Mammary epithelial cell (primary cell): Measurements from ENCODE around the gene SLC28A1.

Source experiments
- EZH2 ChIP-seq: IDR thresholded peaks from 2 replicates; pipeline ENCODE4 v1.6.1; 2012; ENCODE audit warnings: low read length, inconsistent platforms, borderline replicate concordance
- TF ChIP-seq, protein P1 (sequence below), 2 donors: IDR thresholded peaks in 1 of 2; conservative IDR thresholded peaks in 1 of 2; 2 replicates each; pipeline ENCODE4 v1.5.1; 2011 to 2012; ENCODE audit warnings: inconsistent platforms in 2 of 2, low read length in 2 of 2, mild to moderate bottlenecking in 2 of 2, control low read depth in 1 of 2, low read depth in 1 of 2; ENCODE audit not compliant: insufficient read depth in 1 of 2; ENCODE audit errors: extremely low read depth in 1 of 2

DNA sequence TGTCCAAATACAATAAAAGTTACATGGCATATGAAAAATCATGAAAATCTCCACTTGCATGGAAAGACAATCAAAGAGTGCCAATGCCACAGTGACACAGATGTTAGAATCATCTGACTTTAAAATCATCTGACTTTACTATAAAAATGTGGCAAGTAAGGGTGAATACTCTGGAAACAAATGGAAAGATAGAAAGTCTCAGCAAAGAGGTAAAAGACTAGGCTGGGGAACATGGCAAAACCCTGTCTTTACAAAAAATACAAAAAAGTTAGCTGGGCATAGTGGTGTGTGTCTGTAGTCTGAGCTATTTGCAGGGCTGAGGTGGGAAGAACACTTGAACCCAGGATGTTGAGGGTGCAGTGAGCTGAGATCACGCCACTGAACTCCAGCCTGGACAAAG lies 38.2 kb upstream of the SLC28A1 start:
- TF ChIP-seq, protein P1, sequence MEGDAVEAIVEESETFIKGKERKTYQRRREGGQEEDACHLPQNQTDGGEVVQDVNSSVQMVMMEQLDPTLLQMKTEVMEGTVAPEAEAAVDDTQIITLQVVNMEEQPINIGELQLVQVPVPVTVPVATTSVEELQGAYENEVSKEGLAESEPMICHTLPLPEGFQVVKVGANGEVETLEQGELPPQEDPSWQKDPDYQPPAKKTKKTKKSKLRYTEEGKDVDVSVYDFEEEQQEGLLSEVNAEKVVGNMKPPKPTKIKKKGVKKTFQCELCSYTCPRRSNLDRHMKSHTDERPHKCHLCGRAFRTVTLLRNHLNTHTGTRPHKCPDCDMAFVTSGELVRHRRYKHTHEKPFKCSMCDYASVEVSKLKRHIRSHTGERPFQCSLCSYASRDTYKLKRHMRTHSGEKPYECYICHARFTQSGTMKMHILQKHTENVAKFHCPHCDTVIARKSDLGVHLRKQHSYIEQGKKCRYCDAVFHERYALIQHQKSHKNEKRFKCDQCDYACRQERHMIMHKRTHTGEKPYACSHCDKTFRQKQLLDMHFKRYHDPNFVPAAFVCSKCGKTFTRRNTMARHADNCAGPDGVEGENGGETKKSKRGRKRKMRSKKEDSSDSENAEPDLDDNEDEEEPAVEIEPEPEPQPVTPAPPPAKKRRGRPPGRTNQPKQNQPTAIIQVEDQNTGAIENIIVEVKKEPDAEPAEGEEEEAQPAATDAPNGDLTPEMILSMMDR (conservative IDR thresholded peaks at IDR 0.05 in 1 of 2, IDR thresholded peaks at IDR 0.05 in 1 of 2; ENCODE audit: extremely low read depth in 1 of 2, insufficient read depth in 1 of 2, low read depth in 1 of 2, low read length in 2 of 2), result no peak
- TF ChIP-seq EZH2, result no peak
